Activated CD4-positive, alpha-beta T cell treated with anti-CD3 and anti-CD28 coated beads, Interleukin-2, amount 50 U/mL, for 48 hours (primary cell): ENCODE measurements around the gene C17orf58.
"Not testable (repeated sequence)": the region's sequence is repeated elsewhere in the genome, so short reads cannot be mapped to it uniquely, and the experiment has no call there.

Experiments
- DNase-seq, 2 experiments: peaks; one replicate each; pipeline ENCODE4 v3.0.0-alpha.2; 2020

Gene C17orf58

DNA sequence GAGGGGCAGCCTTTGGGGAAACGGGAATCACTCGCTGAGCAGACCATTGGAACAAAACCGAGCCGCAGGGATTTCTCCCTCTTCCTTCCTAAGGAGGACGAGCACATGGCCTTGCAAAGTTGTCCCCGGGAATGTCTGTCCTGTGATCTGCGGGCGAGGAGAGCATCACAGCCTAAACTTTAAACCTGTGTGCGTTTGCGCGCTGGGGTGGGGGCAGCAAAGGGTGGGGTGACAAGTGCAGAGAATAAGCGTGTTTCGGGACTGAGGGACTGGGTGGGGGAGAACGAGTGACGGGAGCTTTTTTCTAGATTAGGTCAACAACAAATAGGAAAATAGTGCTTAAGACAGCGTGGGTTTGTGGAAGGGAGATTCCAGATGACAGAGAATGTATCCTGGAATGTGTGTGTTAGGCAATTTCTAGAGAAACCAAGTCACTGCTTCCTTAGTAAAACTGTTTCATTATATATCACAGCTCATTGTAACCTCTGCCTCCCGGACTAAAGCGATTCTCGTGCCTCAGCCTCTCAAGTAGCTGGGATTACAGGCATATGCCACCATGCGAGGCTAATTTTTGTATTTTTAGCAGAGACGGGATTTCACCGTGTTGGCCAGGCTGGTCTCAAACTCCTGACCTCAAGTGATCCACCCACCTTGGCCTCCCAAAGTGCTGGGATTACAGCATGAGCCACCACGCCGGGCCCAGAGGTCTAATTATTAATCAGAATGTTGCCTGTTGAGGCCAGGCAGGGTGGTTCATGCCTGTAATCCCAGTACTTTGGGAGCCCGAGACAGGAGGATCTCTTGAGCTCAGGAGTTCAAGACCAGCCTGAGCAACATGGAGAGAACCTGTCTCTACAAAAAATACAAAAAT, at the start of gene C17orf58:
C17orf58 (minus strand) TSS at position 169 of the 871 bp plus-strand sequence. CDS start 271 bp downstream, outside the sequence.
- peak; percentile 53 to 65 for DNase-seq

DNA sequence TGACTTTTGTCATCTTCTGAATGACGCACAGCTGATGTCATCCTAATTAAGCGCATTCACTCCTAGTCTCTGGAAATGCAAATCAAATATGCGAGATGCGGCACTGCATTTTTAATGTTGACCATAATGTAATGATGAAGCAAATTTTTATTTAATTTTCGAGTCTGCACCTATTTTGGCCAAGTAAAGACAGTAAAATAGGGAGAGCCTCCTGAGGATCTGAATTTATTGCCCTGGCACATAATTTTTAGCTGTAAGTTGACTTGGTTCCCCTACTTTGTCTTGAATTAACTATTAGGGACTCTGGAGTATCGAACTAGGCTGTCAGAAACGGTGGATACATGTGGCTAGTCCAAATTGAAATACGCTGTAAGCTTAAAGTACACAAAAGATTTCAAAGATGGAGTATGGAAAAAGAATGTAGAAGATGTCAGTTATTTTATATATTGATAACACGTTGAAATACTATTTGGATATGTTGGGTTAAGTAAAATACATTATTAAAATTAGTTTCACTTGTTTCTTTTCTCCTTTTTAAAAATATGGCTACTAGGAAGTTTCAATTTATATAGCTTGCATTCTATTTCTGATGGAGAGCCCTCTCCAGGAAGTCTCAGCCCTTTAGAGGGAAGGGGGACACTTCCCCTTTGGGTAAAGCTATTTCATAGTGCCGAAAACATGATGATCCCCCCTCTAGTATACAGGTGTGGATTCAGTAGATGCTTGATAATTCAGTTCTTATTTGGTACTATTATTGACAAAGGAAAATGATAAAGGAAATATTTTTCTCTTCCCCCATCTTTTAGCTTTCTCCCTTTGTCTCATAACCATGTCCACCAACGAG, 40.3 kb upstream of the C17orf58 start:
- DNase-seq = no peak

DNA sequence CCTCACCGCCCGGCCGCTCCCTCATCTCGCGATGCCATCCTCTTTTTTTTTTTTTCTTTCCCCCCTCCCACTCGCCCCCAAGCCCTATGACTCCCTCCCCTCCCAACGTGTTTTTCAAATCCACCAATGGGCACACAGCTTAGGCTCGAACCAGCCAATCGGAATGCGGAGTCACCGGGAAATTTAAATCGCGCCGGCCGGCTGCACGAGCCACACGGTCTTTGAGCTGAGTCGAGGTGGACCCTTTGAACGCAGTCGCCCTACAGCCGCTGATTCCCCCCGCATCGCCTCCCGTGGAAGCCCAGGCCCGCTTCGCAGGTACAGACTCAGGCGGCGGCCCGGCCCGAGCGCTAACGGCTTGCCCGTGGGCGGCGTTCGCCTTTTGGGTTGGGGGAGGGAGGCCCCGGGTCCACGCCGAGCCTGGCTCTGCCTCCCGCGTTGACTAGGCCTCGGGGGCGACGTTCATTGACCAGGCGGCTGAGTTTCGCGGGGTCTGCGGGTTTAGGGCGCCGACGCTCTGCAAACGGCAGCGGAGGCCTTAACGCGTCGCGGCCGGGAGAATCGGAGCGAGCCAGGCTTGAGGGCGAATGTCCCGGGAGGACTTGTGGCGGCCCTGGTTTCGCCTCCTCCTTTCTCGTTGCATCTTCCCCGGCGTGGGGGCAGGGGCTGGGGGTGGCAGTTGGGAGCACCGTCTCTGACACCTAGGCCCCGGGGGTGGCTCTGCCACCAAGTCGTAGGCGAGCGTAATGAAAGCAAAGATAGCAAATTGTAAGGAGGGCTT, 39.4 kb upstream of the C17orf58 start, which contains the start of gene KPNA2:
KPNA2 (plus strand) TSS at position 213 of the 781 bp plus-strand sequence. CDS start 1,398 bp downstream, outside the sequence.
- peak; percentile 89 to 92 for DNase-seq

DNA sequence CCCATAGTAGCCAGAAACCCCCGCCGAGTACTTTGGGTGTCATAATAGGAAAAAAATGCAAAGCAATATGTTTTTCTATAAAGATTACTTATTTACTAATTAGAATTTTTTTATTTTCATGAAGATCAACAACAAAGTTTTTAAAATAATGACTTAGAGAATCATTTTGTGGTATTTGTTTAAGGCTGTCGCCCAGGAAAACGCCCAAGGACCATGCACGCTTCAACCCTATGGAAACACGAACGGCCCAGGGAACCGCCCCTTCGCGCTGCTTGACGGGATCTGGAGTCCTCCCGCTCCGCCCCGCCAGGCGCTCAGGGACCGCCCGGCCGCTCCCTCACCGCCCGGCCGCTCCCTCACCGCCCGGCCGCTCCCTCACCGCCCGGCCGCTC, 38.9 kb upstream of the C17orf58 start:
- peak; percentile 93 to 95 for DNase-seq

DNA sequence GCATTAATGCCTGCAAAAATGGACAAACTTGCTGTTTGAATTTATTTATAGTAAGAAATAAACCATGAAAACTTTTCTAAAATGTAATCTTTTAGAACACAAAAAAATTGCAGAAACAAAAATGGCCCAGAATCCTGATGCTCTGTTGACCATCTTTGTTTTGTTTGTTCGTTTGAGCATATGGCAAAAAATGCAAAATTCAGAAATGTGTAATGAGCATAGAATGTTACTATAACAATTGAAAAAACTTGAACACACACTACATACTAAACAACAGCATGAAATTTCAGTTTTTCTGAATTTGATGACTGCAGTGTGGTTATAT, 38.1 kb upstream of the C17orf58 start:
- DNase-seq = no peak

GRCh38 chr17:68033636-68034451, 37.6 kb upstream of the C17orf58 start:
- DNase-seq = no peak

- no peak for DNase-seq
Observed at GRCh38 chr17:68029512-68030215, 33.4 kb upstream of the C17orf58 start.

GRCh38 chr17:68022547-68022946, 26.3 kb upstream of the C17orf58 start:
- not testable (repeated sequence) for DNase-seq

GRCh38 chr17:68021963-68022362, 25.7 kb upstream of the C17orf58 start:
- no peak for DNase-seq

- DNase-seq = not testable (repeated sequence)
Observed at GRCh38 chr17:68020791-68021190, 24.5 kb upstream of the C17orf58 start.

GRCh38 chr17:68020409-68020756, 24.1 kb upstream of the C17orf58 start:
- DNase-seq = no peak

GRCh38 chr17:68019675-68020408, 23.6 kb upstream of the C17orf58 start:
- peak; percentile 99 for DNase-seq

DNA sequence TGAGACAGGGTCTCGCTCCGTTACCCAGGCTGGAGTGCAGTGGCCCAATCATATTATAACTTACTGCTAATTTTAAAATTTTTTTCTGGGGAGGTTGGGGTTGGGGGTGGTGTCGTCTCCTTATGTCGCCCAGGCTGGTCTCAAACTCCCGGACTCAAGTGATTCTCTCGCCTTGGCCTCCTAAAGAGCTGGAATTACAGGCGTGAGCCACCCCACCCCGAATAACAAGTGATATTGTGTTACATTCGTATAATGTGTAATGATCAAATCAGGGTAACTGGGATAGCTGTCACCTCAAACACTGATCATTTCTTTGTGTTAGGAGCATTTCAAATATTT, 23.0 kb upstream of the C17orf58 start:
- DNase-seq = no peak

DNA sequence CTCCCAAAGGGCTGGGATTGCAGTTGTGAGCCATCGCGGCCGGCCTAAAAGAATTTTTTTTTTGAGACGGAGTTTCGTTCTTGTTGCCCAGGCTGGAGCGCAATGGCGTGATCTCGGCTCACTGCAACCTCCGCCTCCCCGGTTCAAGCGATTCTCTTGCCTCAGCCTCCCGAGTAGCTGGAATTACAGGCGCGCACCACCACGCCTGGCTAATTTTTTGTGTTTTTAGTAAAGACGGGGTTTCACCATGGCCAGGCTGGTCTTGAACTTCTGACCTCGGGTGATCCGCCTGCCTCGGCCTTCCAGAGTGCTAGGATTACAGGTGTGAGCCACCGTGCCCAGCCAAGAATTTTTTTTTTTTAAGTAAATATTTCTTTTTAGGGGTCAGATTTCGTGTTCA, 22.2 kb upstream of the C17orf58 start:
- not testable (repeated sequence) for DNase-seq

DNA sequence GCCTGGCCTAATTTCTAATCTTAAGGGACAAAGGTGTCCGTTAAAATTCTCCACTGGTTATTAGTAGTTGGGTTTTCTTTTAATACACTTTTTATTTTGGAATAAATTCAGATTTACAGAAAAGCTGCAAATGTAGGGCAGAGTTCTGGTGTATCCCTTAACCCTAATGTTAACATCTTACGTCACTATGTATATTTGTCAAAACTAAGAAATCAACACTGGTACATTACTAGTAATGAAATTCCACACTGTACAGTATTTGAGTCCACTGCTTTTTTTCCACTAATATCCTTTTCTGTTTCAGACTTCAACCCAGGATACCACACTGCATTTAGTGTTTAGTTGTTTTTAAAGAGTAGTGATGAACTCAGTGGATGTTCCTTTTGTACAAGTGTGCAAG, 20.6 kb upstream of the C17orf58 start:
- no peak for DNase-seq

GRCh38 chr17:68015081-68015723, 18.9 kb upstream of the C17orf58 start:
- DNase-seq = no peak

DNA sequence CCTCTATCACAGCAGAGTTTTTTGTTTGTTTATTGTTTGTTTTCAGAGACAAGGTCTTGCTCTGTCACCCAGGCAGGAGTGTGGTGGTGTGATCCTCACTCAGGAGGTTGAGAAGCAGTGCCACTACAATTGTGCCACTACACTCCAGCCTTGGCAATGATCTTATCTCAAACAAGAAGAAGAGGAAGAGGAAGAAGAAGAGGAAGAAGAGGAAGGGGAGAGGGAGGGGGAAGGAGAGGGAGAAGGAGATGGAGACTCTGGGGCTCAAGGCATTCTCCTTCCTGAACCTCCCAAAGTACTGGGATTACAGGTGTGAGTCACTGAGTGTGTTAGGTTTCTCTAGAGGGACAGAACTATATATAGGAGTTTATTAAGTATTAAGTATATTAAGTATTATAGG, 17.1 kb upstream of the C17orf58 start:
- DNase-seq = no peak

- DNase-seq = peak; percentile 78 to 81
Observed at GRCh38 chr17:68011199-68011665, 15.0 kb upstream of the C17orf58 start.

DNA sequence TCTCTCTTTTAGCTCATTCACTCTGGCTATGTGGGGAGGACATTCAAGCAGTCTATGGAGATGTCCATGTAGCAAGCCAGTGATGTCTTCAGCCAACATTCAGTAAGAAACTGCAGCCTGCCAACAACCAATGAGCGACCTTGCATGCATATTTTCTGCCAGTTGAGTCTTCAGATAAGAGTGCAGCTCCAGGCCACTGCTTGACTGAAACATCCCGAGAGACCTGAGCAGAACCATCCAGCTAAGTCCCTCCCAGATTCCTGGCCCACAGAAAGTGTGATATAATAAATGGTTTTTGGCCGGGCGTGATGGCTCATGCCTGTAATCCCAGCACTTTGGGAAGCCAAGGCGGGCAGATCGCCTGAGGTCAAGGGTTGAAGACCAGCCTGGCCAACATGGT, 10.5 kb upstream of the C17orf58 start:
- no peak for DNase-seq

GRCh38 chr17:68004201-68004600, 7.9 kb upstream of the C17orf58 start:
- DNase-seq = no peak
